HCT116 (cell line): ENCODE measurements around the gene QRICH1. TPM values are rescaled to one million over a fixed set of nuclear protein-coding genes. Genes with fewer than 3 reads are reported as not detected.
A peak's percentile ranks its signal among the peaks of the same experiment; 100 is the strongest.

ENCODE experiments used
- ATAC-seq: fragments of 200-7000 bp; cut with Tn5 transposase; 2 replicates; pipeline ENCODE4 v1.9.1; 2020; ENCODE audit warnings: mild to moderate bottlenecking, moderate library complexity
- BruUV-seq: library from RNA; stranded (reverse); fragments of 400-500 nt; replicated peaks from 2 replicates; lab custom pipeline; 2021; lab: Mats Ljungman, UMichigan
- CTCF ChIA-PET: fragments of 300-600 bp; sonication (Branson Sonifier 250); formaldehyde crosslinking; loops from one replicate; lab custom pipeline; 2021; ENCODE audit warnings: antibody characterized with exemption; lab: Charles Lee
- POLR2A ChIA-PET: fragments of 300-600, 350-600 bp; sonication (Branson Sonifier 250); formaldehyde crosslinking; loops from one replicate; lab custom pipeline; 2021; ENCODE audit warnings: antibody characterized with exemption; lab: Charles Lee
- RAD21 ChIA-PET, 2 experiments: fragments of 300-600 bp; sonication (Branson Sonifier 250); formaldehyde crosslinking; loops; one replicate each; lab custom pipeline; 2023; ENCODE audit warnings: low total read pairs in 2 of 2; ENCODE audit not compliant: uncharacterized antibody in 2 of 2, unreplicated experiment in 2 of 2, low non-redundant PET in 1 of 2; lab: Charles Lee
- DNase-seq: peaks from one replicate; pipeline ENCODE4 v3.0.0-alpha.2; 2010; ENCODE audit warnings: low read depth, low spot score
- H2AFZ ChIP-seq: fragments of 200-600 bp; shearing (Covaris generic), sonication (generic); 2 replicates; pipeline ENCODE4 v1.6.1; 2017; ENCODE audit warnings: low read depth, mixed run types, mixed read lengths, antibody characterized with exemption, low read length; ENCODE audit not compliant: poor library complexity, severe bottlenecking
- H3K27ac ChIP-seq: 2 replicates; pipeline ENCODE4 v1.5.1; 2012; ENCODE audit warnings: low read depth, low read length
- H3K27me3 ChIP-seq: fragments of 200-600 bp; sonication (generic); 2 replicates; pipeline ENCODE4 v1.6.1; 2016; ENCODE audit warnings: mixed run types, low read length, mixed read lengths; ENCODE audit not compliant: insufficient read depth
- H3K36me3 ChIP-seq, 2 experiments: fragments of 200-500 bp in 1 of 2; fragments of 200-600 bp in 1 of 2; sonication (Bioruptor generic) in 1 of 2; sonication (generic) in 1 of 2; 2 replicates each; pipeline versions ENCODE4 v1.5.1 to v1.6.1; 2014 to 2016; ENCODE audit warnings: low read length in 2 of 2, inconsistent platforms in 1 of 2, mixed read lengths in 1 of 2, mixed run types in 1 of 2; ENCODE audit not compliant: insufficient read depth in 2 of 2, control insufficient read depth in 1 of 2
- H3K4me1 ChIP-seq, 2 experiments: fragments of 200-600 bp in 1 of 2; sonication (generic) in 1 of 2; 2 replicates each; pipeline versions ENCODE4 v1.5.1 to v1.6.1; 2012 to 2017; ENCODE audit warnings: low read length in 2 of 2, inconsistent platforms in 1 of 2, mild to moderate bottlenecking in 1 of 2, mixed read lengths in 1 of 2, mixed run types in 1 of 2, moderate library complexity in 1 of 2; ENCODE audit not compliant: insufficient read depth in 2 of 2, control insufficient read depth in 1 of 2
- H3K4me2 ChIP-seq: fragments of 200-600 bp; sonication (generic); 2 replicates; pipeline ENCODE4 v1.6.1; 2017; ENCODE audit warnings: mixed run types, low read length, mixed read lengths
- H3K4me3 ChIP-seq, 2 experiments: fragments of 200-600 bp in 1 of 2; sonication (generic) in 1 of 2; replicated peaks in 1 of 2; 2 replicates each; pipeline ENCODE4 v1.5.1; 2011 to 2016; ENCODE audit warnings: low read length in 2 of 2, control low read depth in 1 of 2, low read depth in 1 of 2, mild to moderate bottlenecking in 1 of 2, mixed read lengths in 1 of 2, mixed run types in 1 of 2
- H3K79me2 ChIP-seq: fragments of 200-600 bp; sonication (generic); 2 replicates; pipeline ENCODE4 v1.6.1; 2017; ENCODE audit warnings: mild to moderate bottlenecking, mixed run types, low read length, moderate library complexity, mixed read lengths; ENCODE audit not compliant: insufficient read depth
- H3K9ac ChIP-seq: fragments of 200-600 bp; sonication (generic); 2 replicates; pipeline ENCODE4 v1.6.1; 2016; ENCODE audit warnings: low read length, mixed read lengths
- H3K9me2 ChIP-seq: fragments of 200-600 bp; sonication (generic), shearing (Covaris generic); 2 replicates; pipeline ENCODE4 v1.6.1; 2017; ENCODE audit warnings: mixed run types, mild to moderate bottlenecking, moderate library complexity; ENCODE audit not compliant: insufficient read depth
- H3K9me3 ChIP-seq, 2 experiments: fragments of 200-500 bp in 1 of 2; fragments of 200-600 bp in 1 of 2; sonication (Bioruptor generic) in 1 of 2; sonication (generic) in 1 of 2; 2 replicates each; pipeline ENCODE4 v1.6.1; 2014 to 2017; ENCODE audit warnings: low read length in 2 of 2, mixed read lengths in 2 of 2, inconsistent platforms in 1 of 2, low read depth in 1 of 2, mild to moderate bottlenecking in 1 of 2, mixed run types in 1 of 2, moderate library complexity in 1 of 2; ENCODE audit not compliant: control insufficient read depth in 1 of 2, insufficient read depth in 1 of 2
- H4K20me1 ChIP-seq: fragments of 200-600 bp; sonication (generic), shearing (Covaris generic); 2 replicates; pipeline ENCODE4 v1.6.1; 2017; ENCODE audit warnings: mixed run types, mild to moderate bottlenecking, moderate library complexity; ENCODE audit not compliant: insufficient read depth
- EZH2 ChIP-seq: fragments of 200-600 bp; sonication (generic); IDR thresholded peaks from 2 replicates; pipeline ENCODE4 v1.6.1; 2017; ENCODE audit warnings: antibody characterized with exemption, mixed run types
- POLR2AphosphoS5 ChIP-seq: IDR thresholded peaks from 2 replicates; pipeline ENCODE4 v1.6.1; 2011; ENCODE audit warnings: mild to moderate bottlenecking, low read depth, low read length, moderate library complexity
- ZFX ChIP-seq: fragments of 450-650 bp; IDR thresholded peaks from 2 replicates; pipeline ENCODE4 v1.6.1; 2017
- ZNF274 ChIP-seq: fragments of 200-500 bp; sonication (Bioruptor generic); IDR thresholded peaks from 2 replicates; pipeline ENCODE4 v1.6.1; 2014; ENCODE audit warnings: mild to moderate bottlenecking, low read depth, low read length, inconsistent platforms
- intact Hi-C: fragments of 100-400 bp; cut with micrococcal nuclease; formaldehyde crosslinking; loops from 2 replicates; pipeline ENCODE4 v1.10.0; 2022
- total RNA-seq: library from RNA; stranded (reverse); gene quantifications from one replicate; pipeline ENCODE4 v1.2.1, GENCODE V29; 2021; ENCODE audit not compliant: unreplicated experiment
- TF ChIP-seq, protein P1 (sequence below), 3 experiments: fragments of 200-600 bp in 1 of 3; sonication (generic) in 1 of 3; IDR thresholded peaks in 2 of 3; conservative IDR thresholded peaks in 1 of 3; 2 replicates each; pipeline ENCODE4 v1.5.1; 2012 to 2017; ENCODE audit warnings: low read depth in 2 of 3, low read length in 2 of 3, antibody characterized with exemption in 1 of 3, borderline replicate concordance in 1 of 3, control low read depth in 1 of 3, mild to moderate bottlenecking in 1 of 3, mixed read lengths in 1 of 3, mixed run types in 1 of 3, moderate library complexity in 1 of 3; ENCODE audit not compliant: insufficient read depth in 1 of 3

Gene QRICH1
- total RNA-seq, 1 experiment from 2014 or later: 105 TPM

DNA sequence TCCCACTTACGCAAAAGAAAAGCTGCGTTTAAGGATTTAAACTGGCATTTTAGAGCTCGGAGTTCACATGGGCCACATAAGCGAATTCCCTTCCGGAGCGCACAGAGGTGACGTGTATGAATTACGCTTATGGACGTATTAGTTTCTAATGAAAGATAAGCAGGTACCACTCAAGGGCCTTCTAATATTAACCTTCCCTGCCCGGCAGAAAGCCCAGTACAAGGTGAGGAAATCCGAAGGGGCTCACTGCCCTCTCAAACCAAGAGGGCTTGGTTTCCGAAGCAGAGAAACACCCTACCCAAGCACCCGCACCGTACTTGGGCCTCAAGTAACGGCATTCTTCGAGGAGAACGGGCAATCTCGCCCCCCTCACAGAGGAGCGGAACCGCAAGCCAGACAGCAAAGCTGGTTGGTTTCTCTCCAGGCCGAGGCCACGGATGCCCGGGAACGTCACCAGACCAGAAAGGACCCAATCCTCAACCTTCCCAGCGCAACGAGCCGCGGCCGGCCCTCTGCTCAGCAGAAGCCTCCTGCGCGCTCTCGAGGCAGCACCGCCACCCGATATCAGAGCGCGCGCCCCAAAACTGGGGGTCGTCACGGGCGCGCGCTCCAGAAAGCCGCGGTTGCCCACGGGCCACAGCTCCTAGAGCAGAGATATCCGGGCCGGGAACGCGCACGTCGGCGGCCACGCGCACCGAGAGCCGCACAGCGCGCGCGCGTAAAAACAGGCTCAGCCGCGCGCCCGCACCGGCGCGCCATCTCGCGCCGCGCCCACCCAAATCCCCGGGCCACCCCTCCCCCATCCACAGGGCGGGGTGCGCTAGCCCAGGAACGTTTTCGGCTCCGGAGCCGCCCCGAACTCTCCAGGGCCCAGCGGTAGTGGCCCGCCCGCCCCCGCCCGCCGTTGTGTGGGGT, 676 bp downstream of the QRICH1 start:
- TF ChIP-seq ZNF274 (no peak), EZH2 (no peak), POLR2AphosphoS5 (no peak; the same call in 1 of the 2 replicates), ZFX (no peak; the same call in 1 of the 2 replicates)
- TF ChIP-seq, protein P1, sequence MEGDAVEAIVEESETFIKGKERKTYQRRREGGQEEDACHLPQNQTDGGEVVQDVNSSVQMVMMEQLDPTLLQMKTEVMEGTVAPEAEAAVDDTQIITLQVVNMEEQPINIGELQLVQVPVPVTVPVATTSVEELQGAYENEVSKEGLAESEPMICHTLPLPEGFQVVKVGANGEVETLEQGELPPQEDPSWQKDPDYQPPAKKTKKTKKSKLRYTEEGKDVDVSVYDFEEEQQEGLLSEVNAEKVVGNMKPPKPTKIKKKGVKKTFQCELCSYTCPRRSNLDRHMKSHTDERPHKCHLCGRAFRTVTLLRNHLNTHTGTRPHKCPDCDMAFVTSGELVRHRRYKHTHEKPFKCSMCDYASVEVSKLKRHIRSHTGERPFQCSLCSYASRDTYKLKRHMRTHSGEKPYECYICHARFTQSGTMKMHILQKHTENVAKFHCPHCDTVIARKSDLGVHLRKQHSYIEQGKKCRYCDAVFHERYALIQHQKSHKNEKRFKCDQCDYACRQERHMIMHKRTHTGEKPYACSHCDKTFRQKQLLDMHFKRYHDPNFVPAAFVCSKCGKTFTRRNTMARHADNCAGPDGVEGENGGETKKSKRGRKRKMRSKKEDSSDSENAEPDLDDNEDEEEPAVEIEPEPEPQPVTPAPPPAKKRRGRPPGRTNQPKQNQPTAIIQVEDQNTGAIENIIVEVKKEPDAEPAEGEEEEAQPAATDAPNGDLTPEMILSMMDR (IDR thresholded peaks at IDR 0.05 in 2 of 3, conservative IDR thresholded peaks at IDR 0.05 in 1 of 3; ENCODE audit: borderline replicate concordance in 1 of 3, insufficient read depth in 1 of 3, low read depth in 2 of 3, low read length in 2 of 3): no peak
- H3K9ac ChIP-seq: peak overlapping the region; percentile 83
- H4K20me1 ChIP-seq: no peaks in the 10 kb centered on the region; the same call in 1 of the 2 replicates
- peaks cover 0 to 23% of the 10 kb centered on the region in 2 experiments; a peak in 1 of 4 replicates for H3K36me3 ChIP-seq
- intact Hi-C loops: no loop called here
- no peaks in the 10 kb centered on the region for H3K27me3 ChIP-seq
- peak overlapping the region; percentile 78 for H3K4me2 ChIP-seq
- H3K79me2 ChIP-seq: peaks cover 51% of the 10 kb centered on the region
- ChIA-PET CTCF (interaction anchor here (0.6 to 3.5 kb wide), 11 partner anchors 10 to 838 kb away, joined by 3 to 29 read pairs (median 5); partner anchors contain the start of genes IMPDH2, KLHDC8B, LAMB2 and NDUFAF3), POLR2A (interaction anchor here (0.7 to 3.2 kb wide), 18 partner anchors 7 to 837 kb away, joined by 3 to 36 read pairs (median 6); partner anchors contain the start of genes ARIH2, DALRD3, IMPDH2 and KLHDC8B), RAD21 (interaction anchor here (0.7 to 1.7 kb wide), 5 partner anchors 18 to 105 kb away, joined by 3 to 8 read pairs (median 4); partner anchors contain the start of genes USP19 (in 1 of the 2) and WDR6 (in 1 of the 2))
- no peaks in the 10 kb centered on the region for H3K9me3 ChIP-seq
- peak overlapping the region; percentile 90 for H3K27ac ChIP-seq
- peak overlapping the region; percentile 69 to 75 for H3K4me3 ChIP-seq
- TSS peak; percentile 72 for BruUV-seq
- H3K9me2 ChIP-seq: no peaks in the 10 kb centered on the region
- peak; percentile 43 for ATAC-seq
- H2AFZ ChIP-seq: no peak overlapping the region
- peak; percentile 49 for DNase-seq
- H3K4me1 ChIP-seq: peaks cover 6 to 23% of the 10 kb centered on the region in 2 experiments; a peak in 3 of 4 replicates
